HG02970 (cell line): Measurements from ENCODE around the gene EIF3L.

Experiments
- ATAC-seq: cut with Tn5 transposase; IDR thresholded peaks from one replicate; pipeline ENCODE4 v1.9.1; 2021; ENCODE audit warnings: mild to moderate bottlenecking, moderate library complexity, moderate number of reproducible peaks; ENCODE audit not compliant: unreplicated experiment, low FRiP score

EIF3L gene

GRCh38 chr22:37924386-37925065, 75.3 kb downstream of the EIF3L start:
- no peak for ATAC-seq

- ATAC-seq = no peak
Observed at GRCh38 chr22:37925330-37925729, 76.1 kb downstream of the EIF3L start.

GRCh38 chr22:37925767-37926166, 76.5 kb downstream of the EIF3L start:
- no peak for ATAC-seq

- no peak for ATAC-seq
Observed at GRCh38 chr22:37926358-37926757, 77.1 kb downstream of the EIF3L start.

- no peak for ATAC-seq
Observed at GRCh38 chr22:37926771-37927636, 77.8 kb downstream of the EIF3L start.

- no peak for ATAC-seq
Observed at GRCh38 chr22:37927637-37927936, 78.4 kb downstream of the EIF3L start.

- ATAC-seq = no peak
Observed at GRCh38 chr22:37929390-37929789, 80.2 kb downstream of the EIF3L start.

- no peak for ATAC-seq
Observed at GRCh38 chr22:37930270-37930951, 81.2 kb downstream of the EIF3L start.

- no peak for ATAC-seq
Observed at GRCh38 chr22:37930952-37931440, 81.8 kb downstream of the EIF3L start.

- ATAC-seq = no peak
Observed at GRCh38 chr22:37931893-37932389, 82.7 kb downstream of the EIF3L start.

- ATAC-seq = no peak
Observed at GRCh38 chr22:37932401-37932800, 83.2 kb downstream of the EIF3L start.

GRCh38 chr22:37932821-37933578, 83.8 kb downstream of the EIF3L start:
- ATAC-seq = no peak

- ATAC-seq = no peak
Observed at GRCh38 chr22:37933711-37934376, 84.6 kb downstream of the EIF3L start.
